NOMO-1 (cell line): Measurements from ENCODE around the gene TYW1.
"Not testable (repeated sequence)": the region's sequence is repeated elsewhere in the genome, so short reads cannot be mapped to it uniquely, and the experiment has no call there.

Experiments
- DNase-seq, 2 experiments: peaks; one replicate each; lab custom pipeline; 2025; ENCODE audit not compliant: unreplicated experiment in 2 of 2; lab: John Stamatoyannopoulos, UW

The TYW1 gene

DNA sequence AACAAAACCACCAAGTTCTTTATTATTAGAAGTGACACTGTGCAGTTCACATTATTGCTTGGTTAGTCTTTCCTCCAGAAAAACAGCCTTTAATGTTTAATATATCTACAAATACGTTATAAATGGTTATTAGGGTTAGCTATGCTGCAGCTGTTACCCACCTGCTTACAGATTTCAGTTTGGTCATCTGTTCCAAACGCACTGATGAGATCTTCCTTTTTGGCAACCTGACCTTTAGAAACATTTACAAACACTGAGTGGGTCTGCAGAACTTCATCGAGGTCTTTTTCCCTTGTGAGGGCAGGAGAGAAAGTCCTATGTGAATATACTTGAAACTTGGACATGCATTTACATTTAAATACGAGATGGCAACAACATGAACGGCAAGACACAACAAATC, 2.6 kb upstream of the TYW1 start:
- not testable (repeated sequence) for DNase-seq

DNA sequence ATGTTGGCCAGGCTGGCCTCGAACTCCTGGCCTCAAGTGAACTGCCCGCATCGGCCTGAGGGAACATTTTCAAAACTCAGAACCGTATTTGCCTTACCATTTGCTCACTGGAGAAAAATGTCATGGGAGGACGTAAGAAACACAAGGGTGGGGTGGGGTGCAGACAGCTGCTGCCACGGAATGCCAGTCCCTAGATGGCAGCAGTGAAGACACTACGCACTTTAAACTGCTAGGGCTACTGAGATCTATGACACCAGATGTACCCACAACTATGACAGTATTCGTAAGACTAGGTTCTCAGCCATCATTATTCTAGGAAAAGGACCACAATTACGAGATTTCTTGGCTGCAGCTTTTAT, 2.0 kb upstream of the TYW1 start:
- DNase-seq: peak; percentile 72 to 75

DNA sequence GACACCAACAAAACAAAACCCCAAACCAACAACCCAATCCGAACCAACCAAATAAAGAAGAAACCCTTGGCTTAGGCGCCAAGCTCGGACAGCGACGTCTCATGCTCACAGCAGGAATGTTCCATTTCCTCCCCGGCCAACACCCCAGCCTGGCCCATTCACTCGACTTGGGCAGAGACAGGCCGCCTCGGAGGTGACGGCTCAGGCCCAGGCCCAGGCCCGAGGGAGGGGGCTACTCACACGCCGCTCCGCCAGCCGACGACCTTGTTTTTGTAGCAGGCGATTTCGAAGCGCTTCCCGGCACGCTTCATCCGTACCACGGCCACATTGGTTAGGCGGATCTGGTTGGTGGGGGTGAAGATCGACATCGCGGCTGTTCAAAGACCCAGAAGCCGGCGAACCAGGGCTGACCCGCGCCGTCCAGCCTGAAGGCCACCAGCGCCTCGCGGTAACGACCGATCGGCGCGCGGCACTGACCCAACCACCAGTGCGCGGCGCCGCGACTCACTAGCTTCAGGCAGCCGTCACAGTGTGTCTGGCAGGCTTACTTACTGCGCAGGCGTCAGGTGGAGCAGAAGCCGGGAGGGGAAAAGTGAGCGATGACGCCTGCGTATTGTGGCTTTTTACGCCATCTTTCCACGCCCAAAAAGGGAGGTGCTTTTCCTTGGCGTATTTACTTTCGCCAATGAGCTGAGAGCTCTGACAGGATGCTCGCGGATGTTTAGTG, 1.4 kb upstream of the TYW1 start, which contains the start of gene SBDS:
Gene SBDS (minus strand): TSS at position 537 of the 727 bp plus-strand sequence. CDS start 169 bp downstream, at position 368.
- peak; percentile 94 to 95 for DNase-seq

DNA sequence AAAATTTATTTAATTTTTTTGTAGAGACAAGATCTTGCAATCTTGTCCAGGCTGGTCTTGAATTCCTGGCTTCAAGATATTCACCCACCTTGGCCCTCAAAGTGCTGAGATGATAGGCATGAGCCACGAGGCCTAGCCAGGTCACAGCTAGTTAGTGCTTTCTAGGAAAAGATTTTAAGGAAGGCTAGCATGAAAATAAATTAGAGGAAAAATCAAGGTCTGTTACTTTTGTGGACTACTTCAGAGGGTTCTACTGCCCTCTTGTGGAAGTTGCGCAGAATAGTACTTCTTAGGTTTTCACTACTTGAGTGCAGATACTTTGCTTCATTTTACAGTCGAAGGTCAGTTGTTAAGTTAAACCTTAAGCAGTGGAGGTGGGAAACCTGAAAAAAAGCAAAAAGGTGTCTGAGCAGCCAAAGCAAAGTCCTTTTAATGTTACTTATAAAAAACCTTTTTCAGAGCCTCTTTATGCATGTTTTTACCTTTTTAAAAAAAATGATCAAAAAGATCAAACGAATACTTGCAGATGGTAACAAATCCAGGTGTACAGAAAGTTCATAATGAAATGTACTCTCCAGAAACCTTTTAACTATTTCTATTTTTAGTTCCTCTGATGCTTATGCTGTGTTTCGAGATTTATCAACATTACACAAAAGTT, 4.1 kb downstream of the TYW1 start:
- not testable (repeated sequence) for DNase-seq

DNA sequence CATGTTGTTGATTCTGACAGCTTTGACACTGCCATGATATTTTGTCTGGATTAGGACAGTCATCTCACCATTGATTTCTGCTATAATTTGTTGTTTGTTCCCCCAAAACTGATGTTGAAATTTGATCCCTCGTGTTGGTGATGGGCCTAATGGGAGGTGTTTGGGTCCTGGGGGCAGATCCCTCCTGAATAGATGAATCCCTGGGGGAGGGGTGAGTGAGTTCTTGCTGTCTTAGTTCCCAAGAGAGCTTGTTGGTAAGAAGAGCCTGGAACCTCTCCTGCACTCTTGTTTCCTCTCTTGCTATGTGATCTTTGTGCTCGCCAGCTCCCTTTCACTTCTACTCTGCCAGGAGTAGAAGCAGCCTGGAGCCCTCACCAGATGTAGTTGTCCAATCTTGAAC, 7.5 kb downstream of the TYW1 start:
- DNase-seq: not testable (repeated sequence)

DNA sequence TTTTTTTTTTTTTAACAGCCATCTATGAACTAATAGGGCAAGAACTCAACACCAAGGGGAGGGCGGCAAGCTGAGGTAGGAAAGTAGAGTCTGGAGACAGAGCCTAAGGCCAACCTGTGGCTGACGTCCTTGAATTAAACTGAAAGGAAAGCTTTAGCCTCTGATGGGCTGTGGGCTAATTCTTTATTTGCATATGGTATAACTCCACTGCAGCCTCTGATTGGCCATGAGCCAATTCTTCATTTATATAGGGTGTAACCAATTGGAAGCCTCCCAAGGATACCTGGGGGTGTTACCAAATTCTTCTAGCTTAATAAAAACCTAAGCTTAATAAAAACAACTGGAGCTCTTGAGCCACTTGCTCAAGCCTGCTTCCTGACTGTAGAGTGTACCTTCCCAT, 10.3 kb downstream of the TYW1 start:
- no peak for DNase-seq

DNA sequence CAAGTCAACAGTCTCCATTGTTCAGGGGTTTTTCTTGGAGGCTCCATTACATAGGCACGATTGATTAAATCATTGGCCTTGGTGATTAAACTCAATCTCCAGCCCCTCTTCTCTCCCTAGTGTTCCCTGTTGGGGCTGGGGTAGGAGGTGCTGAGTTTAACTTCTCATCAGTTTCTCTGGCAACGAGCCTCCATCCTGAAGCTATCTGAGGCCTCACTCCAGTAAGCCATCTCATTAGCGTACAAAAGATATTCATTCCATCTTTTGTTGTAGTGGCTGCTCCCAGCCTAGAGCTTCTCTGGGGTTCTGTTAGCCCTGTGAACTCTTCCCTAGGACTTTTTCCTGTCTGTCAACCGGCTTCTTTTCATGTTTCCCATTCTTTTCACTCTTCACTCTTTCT, 11.6 kb downstream of the TYW1 start:
- DNase-seq: no peak

DNA sequence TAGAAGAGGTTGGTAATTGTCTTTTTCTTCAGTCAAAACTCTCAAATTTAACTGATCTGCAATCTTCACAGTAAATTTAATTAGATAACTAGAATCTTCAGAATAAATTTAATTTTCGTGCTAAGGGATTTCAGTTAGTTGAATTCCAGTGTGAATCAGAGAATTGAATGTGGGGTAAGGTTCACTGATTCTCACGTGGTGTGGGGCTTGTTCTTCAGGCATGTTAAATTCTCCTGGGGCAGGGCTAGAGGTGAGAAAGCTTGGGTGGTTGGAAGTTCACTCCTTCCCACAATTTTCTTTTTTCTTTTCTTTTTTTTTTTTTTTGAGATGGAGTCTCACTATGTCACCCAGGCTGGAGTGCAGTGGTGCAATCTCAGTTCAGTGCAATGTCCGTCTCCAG, 13.0 kb downstream of the TYW1 start:
- DNase-seq: not testable (repeated sequence)

DNA sequence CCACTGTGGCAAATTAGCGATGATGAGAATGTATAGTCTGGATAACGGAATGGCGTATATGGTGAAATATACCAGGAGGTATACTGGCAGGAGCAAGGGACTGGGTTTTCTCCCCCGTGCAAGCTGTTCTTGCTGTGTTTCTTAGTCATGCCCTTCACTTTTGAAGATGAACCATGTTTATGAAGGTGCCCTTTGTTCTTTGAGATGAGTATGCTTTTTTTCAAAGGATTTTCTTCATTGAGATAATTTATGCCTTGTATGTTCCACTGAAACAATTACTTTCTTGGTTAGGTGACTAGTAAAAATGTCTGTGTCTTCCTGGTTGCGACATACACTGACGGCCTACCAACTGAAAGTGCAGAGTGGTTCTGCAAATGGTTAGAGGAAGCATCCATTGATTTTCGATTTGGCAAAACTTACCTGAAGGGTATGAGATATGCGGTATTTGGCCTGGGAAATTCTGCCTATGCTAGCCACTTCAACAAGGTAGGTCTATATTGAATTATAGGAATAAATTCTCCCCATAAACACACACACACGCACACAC, 17.5 kb downstream of the TYW1 start:
- peak; percentile 51 to 72 for DNase-seq

DNA sequence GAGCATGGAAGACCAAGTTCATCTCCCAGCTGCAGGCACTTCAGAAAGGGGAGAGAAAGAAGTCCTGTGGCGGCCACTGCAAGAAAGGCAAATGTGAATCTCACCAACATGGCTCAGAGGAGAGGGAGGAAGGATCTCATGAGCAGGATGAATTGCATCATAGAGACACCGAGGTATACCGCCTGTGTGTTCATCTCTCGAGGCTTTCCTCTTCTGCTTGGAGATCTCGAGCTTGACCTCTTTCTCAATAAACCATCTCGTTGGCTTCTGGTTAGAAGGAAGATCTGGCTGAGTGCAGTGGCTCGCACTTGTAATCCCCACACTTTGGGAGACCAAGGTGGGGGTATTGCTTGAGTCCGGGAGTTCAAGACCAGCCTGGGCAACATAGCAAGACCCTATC, 21.3 kb downstream of the TYW1 start:
- peak in 1 of 2 experiments; percentile 42 for DNase-seq

DNA sequence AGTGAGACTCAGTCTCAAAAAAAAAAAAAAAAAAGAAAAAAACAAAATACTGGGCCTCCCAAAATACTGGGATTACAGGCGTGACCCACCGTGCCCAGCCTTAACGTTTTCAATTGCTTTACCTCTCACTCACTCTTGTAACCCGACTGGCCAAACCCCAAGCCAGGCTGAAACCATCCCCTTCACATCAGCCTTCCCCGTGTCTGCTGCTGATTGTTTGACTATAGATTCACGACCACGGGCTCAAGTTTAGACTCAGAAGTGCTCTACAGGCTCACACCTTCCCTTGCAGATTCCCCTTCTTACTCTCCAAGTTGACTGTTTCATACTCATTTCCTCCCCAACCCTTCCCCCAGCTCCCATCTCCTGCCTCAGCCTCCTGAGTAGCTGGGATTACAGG, 22.3 kb downstream of the TYW1 start:
- DNase-seq: no peak

DNA sequence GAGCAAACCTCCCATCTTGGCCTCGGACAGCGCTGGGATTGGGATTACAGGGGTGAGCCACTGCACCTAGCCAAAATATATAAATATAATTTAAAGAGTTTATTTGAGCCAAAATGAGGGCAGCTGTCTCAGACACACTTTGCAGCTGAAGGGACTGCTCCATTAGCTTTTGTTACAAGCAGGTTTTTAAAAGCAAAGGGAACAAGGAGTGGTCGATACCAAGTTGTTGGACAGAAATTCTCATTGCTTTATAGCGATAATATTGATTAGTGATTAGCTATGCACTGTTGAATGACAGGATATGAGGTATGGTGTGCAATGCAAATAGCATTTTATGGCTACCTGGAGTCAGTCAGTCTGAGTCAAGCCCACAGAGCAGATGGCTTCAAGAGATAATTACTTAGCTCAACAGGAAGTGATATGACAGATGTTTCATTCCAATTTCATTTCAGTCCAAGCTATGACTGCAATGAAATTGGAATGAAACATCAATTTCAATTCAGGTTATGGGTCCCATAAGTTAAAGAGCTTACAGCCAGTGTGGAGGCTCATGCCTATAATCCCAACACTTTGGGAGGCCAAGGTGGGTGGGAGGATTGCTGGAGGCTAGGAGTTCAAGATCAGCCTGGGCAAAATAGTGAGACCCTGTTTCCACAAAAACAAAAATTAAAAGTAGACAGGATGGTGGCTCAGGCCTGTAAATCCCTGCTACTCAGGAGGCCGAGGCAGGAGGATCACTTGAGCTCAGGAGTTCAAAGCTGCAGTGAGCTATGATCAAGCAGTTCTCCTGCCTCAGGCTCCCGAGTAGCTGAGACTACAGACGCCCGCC, 23.1 kb downstream of the TYW1 start:
- DNase-seq: peak; percentile 30 to 59

DNA sequence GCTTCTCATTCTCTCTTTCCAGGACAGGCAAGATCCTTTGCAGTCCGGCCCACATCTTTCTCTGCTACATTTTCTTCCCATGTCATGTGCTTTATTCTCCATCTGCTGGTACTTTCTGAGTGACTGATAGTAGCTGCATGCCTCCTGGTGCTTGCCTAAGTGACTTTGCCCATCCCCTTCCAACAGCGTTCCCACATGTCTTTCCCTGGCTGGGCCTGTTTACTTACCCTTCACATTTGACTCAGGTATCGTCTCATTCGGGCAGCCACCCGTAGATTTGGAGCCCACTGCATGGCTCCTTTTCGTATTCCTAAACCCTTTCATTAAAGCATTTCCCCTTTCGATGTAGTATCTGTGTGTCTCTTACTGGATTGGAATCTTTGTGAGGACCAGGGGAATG, 24.6 kb downstream of the TYW1 start:
- DNase-seq: no peak

DNA sequence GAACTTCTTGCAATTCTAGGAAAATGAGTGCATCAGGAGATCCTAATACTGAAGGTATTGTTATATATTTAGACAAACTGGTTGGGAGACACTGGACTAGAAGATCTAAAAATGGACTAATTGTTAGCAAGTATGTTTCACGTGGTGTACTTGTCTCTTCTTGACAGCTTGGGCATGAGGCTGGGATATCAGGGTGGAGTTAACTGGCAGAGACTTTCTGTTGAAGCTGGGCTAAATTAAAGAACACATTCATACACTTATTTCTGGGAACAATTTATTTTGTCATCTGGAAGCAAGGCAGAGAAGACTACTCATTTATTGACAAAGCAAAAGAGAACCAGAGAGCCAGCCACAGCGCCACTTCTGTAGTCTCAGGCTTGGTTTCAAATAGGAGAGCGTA, 25.9 kb downstream of the TYW1 start:
- no peak for DNase-seq

DNA sequence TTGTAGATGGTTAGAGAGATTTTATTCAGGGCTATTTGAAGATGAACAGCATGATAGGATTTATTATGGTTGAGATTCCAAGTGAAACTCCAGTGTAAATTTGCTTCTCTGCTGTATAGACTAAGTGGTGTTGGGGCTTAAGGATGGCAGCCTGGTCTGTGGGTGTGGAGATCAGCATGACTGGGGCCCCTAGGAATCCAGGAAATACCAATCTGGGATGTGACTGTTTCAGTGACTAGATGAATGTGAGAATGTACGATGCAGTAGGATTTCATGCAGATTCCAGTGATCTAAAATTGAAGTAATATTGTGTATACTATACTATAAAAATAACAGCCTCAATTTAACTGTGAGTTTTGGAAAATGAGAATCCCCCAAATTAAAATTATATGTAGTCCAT, 28.8 kb downstream of the TYW1 start:
- not testable (repeated sequence) for DNase-seq

DNA sequence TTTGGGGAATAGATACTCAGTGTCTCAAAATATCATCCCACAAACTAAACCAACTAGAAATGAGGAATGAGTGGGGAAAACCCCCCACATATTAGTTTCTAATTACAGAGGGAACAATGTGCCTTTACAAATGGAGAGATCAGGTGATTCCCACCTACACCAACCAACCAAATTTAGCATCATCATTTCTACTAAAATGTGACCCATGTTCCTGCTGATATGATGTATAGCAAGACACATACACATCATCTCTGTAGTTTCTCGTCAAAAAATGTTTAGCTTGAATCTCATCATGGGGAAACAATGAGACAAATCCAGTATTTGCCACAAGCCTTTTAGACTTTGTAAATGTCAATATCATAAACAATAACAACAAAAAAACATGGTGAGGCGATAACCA, 35.1 kb downstream of the TYW1 start:
- not testable (repeated sequence) for DNase-seq

DNA sequence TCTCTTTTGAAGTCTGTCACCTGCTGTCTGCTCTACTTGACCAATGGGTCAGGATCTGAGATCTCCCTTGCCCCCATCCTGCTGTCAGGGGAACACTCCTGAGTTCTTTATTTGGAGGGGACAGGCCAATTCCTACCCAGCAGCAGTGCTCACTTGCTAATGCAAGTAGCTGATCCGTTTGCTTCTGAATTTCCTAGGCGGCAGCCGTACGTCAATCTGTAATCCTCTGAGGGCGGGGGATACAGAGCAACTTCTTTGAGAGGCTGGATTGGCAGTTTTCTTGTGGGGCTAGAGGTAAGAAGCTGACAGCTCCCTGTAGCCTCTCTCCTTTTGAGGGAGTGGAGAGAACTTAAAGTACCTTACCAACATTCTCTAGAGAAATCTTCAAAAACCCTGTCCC, 36.6 kb downstream of the TYW1 start:
- no peak for DNase-seq

DNA sequence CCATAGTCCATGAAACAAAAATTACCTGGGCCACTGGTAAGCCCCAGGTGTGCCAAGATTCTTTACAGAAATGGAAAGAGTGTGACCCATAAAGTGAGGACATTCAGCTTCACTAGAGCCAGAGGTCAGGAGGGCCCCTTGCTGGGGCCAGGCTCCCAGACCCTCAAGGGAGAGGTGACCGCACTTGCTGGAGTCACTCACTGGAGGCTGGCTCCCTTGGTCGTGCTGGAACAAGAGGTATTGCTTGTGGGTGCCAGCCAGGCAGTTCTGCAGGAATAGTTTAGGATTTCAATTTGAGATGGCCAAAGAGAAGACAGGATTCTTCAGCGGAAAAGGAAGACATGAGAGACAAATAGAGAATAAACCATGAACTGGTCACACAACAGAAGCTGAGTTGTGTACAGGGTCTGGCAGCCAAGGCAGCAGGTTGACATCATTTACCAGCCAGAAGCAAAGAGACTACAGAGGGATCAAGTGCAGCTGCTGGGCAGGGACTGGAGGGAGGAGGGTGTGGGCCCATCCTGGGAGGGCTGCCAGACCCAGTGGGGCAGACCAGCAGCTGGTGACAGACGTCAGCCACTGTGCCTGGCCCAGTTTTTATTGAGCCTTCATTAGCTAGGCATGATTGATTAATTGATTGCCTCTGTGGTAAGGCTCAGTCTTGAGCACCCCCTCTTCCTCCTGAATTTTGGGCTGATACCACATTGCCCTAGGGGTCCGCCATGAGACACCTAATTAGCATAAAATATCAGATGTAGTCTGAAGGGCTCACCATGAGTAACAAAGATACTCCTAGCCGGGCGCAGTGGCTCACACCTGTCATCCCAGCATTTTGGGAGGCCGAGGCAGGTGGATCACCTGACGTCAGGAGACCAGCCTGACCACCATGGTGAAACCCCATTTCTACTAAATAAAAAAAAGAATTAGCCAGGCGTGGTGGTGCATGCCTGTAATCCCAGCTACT, 40.1 kb downstream of the TYW1 start:
- DNase-seq: not testable (repeated sequence)

DNA sequence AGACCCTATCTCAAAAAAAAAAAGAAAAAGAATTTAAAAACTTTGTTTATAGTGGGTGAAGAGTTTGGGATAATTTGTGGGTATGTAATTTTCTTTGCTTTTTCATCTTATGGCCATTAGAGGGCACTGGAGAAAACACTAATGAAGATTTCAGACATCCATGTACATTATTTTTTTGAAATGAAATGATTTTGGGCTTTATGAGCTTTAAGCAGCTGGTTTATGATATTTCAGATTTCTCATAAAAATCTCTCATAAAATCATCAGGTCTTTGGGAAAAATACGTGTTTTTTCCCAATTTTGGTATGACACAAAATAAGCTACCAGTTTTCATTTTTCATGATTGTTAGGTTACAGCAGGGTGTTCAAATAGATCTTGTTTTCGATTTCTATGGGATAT, 44.2 kb downstream of the TYW1 start:
- not testable (repeated sequence) for DNase-seq
